Right lobe of liver (tissue), 6 donors: Measurements from ENCODE around the gene C7orf25. TPM values are rescaled to one million over a fixed set of nuclear protein-coding genes. Genes with fewer than 3 reads are reported as not detected.
"Not testable (repeated sequence)": the region's sequence is repeated elsewhere in the genome, so short reads cannot be mapped to it uniquely, and the experiment has no call there.

Experiments
- ATAC-seq, 4 donors: fragments of 200-7000 bp; cut with Tn5 transposase; one replicate each; pipeline ENCODE4 v1.9.1; 2020; ENCODE audit warnings: mild to moderate bottlenecking in 4 of 4, moderate library complexity in 4 of 4
- DNase-seq, 3 donors: peaks; one replicate each; pipeline ENCODE4 v3.0.0-alpha.2; 2020
- H3K27ac ChIP-seq, 3 donors: fragments of 200-600 bp; one replicate each; pipeline ENCODE4 v1.8.0; 2022
- H3K27me3 ChIP-seq, 2 donors: fragments of 200-600 bp; one replicate each; pipeline ENCODE4 v1.8.0; 2022
- H3K36me3 ChIP-seq, 4 donors: fragments of 200-600 bp; sonication (generic) in 1 of 4; one replicate each; pipeline versions ENCODE4 v1.5.1 to v1.8.0; 2017 to 2022; ENCODE audit warnings: control low read depth in 1 of 4
- H3K4me1 ChIP-seq, 4 donors: fragments of 200-600 bp; sonication (generic) in 1 of 4; one replicate each; pipeline versions ENCODE4 v1.5.1 to v1.8.0; 2017 to 2022; ENCODE audit warnings: control low read depth in 1 of 4
- H3K4me3 ChIP-seq, 3 donors: fragments of 200-600 bp; one replicate each; pipeline ENCODE4 v1.8.0; 2022
- H3K9me3 ChIP-seq, 4 donors: fragments of 200-600 bp; sonication (generic) in 1 of 4; one replicate each; pipeline versions ENCODE4 v1.5.1 to v1.8.0; 2017 to 2022; ENCODE audit warnings: control low read depth in 1 of 4
- CTCF ChIP-seq, 4 donors: fragments of 200-600 bp in 3 of 4; fragments of 450-650 bp in 1 of 4; IDR thresholded peaks; one replicate each; pipeline versions ENCODE4 v1.5.1 to v1.8.0; 2016 to 2022; ENCODE audit warnings: antibody characterized with exemption in 4 of 4, mild to moderate bottlenecking in 2 of 4
- POLR2A ChIP-seq: fragments of 450-650 bp; IDR thresholded peaks from one replicate; pipeline ENCODE4 v1.6.1; 2017; ENCODE audit warnings: antibody characterized with exemption, mild to moderate bottlenecking
- WGBS: methylation state at CpG from one replicate; pipeline ENCODE4 v1.1.6; 2018; ENCODE audit warnings: low coverage, low lambda C conversion rate; ENCODE audit not compliant: insufficient coverage; ENCODE audit errors: missing lambda C conversion rate; 5-methylcytosine and 5-hydroxymethylcytosine counted together
- intact Hi-C, 2 donors: fragments of 100-400 bp; cut with DNase I; formaldehyde crosslinking; loops; one replicate each; pipeline versions ENCODE4 v1.11.2 to v1.14.1; 2022
- total RNA-seq, 6 experiments: library from RNA; depleted of rRNA in 2 of 6; stranded (reverse); fragments of >200 nt in 2 of 6; fragmentation: NEBNext Ultra II Directional in 3 of 6; extraction: Animal tissue kit (Norgen Biotek cat#: 25700) in 3 of 6; gene quantifications; one replicate each; pipeline versions ENCODE4 v1.1.0 to v1.2.4, GENCODE V29; 2016 to 2023
- donor health status: DM: no; HTN: yes; CAD: no.
- donor health status: DM: no; HTN: no; CAD: no.
- donor health status: DM: no; HTN: no; CAD: no.
- donor health status: DM: no; HTN: yes; CAD: no.
- donor health status: DM: no; HTN: yes; CAD: no.

C7orf25 gene
- total RNA-seq, 6 experiments from 2014 or later: 2.4 to 6.7 (median 3.7) TPM

- intact Hi-C loops: no loop called here
- DNase-seq: no peak
- peaks cover 0 to 6% (median 0%) of the 10 kb centered on the region in 4 donors for H3K9me3 ChIP-seq
- TF ChIP-seq POLR2A (no peak), CTCF (IDR thresholded peaks at IDR 0.05) (no peak)
- H3K4me1 ChIP-seq: peaks cover 0 to 7% (median 0%) of the 10 kb centered on the region in 4 donors
- no peak overlapping the region for H3K4me3 ChIP-seq
- no peaks in the 10 kb centered on the region for H3K27me3 ChIP-seq
- no peak overlapping the region for H3K27ac ChIP-seq
- ATAC-seq: no peak
- 94% methylated on average over 5 of the region's 9 CpGs for WGBS
- H3K36me3 ChIP-seq: no peaks in the 10 kb centered on the region
These were observed 18.3 kb downstream of the C7orf25 start for GRCh38 chr7:42893346-42894240.

GRCh38 chr7:42886893-42887505 lies 24.9 kb downstream of the C7orf25 start:
- Histone ChIP-seq H3K4me1 (peaks cover 0 to 14% (median 0%) of the 10 kb centered on the region in 4 donors), H3K36me3 (no peaks in the 10 kb centered on the region), H3K9me3 (no peaks in the 10 kb centered on the region), H3K4me3 (peak overlapping the region in 1 of 3 donors; percentile 69), H3K27me3 (no peaks in the 10 kb centered on the region), H3K27ac (peak overlapping the region in 1 of 3 donors; percentile 87)
- intact Hi-C loops: no loop called here
- TF ChIP-seq POLR2A (no peak), CTCF (IDR thresholded peaks at IDR 0.05) (no peak)
- DNase-seq (no peak), ATAC-seq (no peak)

- no peak for DNase-seq
- 77% methylated on average over 2 of the region's 2 CpGs for WGBS
- H3K36me3 ChIP-seq: no peaks in the 10 kb centered on the region
- H3K27me3 ChIP-seq: no peaks in the 10 kb centered on the region
- TF ChIP-seq CTCF (IDR thresholded peaks at IDR 0.05): peak; percentile 18 to 41 (median 38)
- no peak for TF ChIP-seq POLR2A
- intact Hi-C loops: no loop called here
- ATAC-seq: no peak
- peaks cover 0 to 14% (median 0%) of the 10 kb centered on the region in 4 donors for H3K4me1 ChIP-seq
- H3K9me3 ChIP-seq: no peaks in the 10 kb centered on the region
- H3K27ac ChIP-seq: no peak overlapping the region
- H3K4me3 ChIP-seq: no peak overlapping the region
These were observed 25.7 kb downstream of the C7orf25 start for GRCh38 chr7:42886129-42886528.

- DNase-seq, intact Hi-C loops, ATAC-seq, H3K27me3 ChIP-seq, H3K4me3 ChIP-seq, H3K27ac ChIP-seq, H3K9me3 ChIP-seq, H3K36me3 ChIP-seq: not testable (repeated sequence)
- 95% methylated on average over 6 of the region's 8 CpGs for WGBS
- peaks cover 0 to 14% (median 0%) of the 10 kb centered on the region in 4 donors for H3K4me1 ChIP-seq
These were observed 26.7 kb downstream of the C7orf25 start for GRCh38 chr7:42885183-42885582.

- WGBS: 100% methylated on average over 1 of the region's 6 CpGs
- intact Hi-C loops: no loop called here
- ATAC-seq: no peak
These were observed 27.9 kb downstream of the C7orf25 start for GRCh38 chr7:42883950-42884349.

More at GRCh38 chr7:42883950-42884349, 27.9 kb downstream of the C7orf25 start:
- no peak for DNase-seq
- H3K27ac ChIP-seq: no peak overlapping the region
- TF ChIP-seq CTCF (IDR thresholded peaks at IDR 0.05) (no peak), POLR2A (no peak)
- H3K4me1 ChIP-seq: peaks cover 0 to 7% (median 0%) of the 10 kb centered on the region in 4 donors
- no peaks in the 10 kb centered on the region for H3K36me3 ChIP-seq
- no peaks in the 10 kb centered on the region for H3K9me3 ChIP-seq
- H3K27me3 ChIP-seq: no peaks in the 10 kb centered on the region
- H3K4me3 ChIP-seq: no peak overlapping the region
